HepG2 (cell line): Measurements from ENCODE around the gene TST. TPM values are rescaled to one million over a fixed set of nuclear protein-coding genes. Genes with fewer than 3 reads are reported as not detected.

Experiments used
- ATAC-seq: fragments of 200-7000 bp; cut with Tn5 transposase; 3 replicates; pipeline ENCODE4 v1.9.1; 2020; ENCODE audit warnings: mild to moderate bottlenecking, moderate library complexity
- BruUV-seq: library from RNA; stranded (reverse); fragments of 400-500 nt; replicated peaks from 2 replicates; lab custom pipeline; 2021; lab: Mats Ljungman, UMichigan
- CTCF ChIA-PET: fragments of 300-600 bp; formaldehyde crosslinking; extraction: SDS; loops from one replicate; lab custom pipeline; 2021; ENCODE audit warnings: low total read pairs, inconsistent platforms, low intra/inter-chr PET ratio; lab: Yijun Ruan, JAX
- POLR2A ChIA-PET: fragments of 350-600 bp; sonication (Branson Sonifier 250); formaldehyde crosslinking; loops from one replicate; lab custom pipeline; 2020; ENCODE audit warnings: antibody characterized with exemption, inconsistent platforms; lab: Yijun Ruan, JAX
- DNase-seq: peaks from one replicate; pipeline ENCODE4 v3.0.0-alpha.2; 2015; ENCODE audit warnings: low spot score
- FAIRE-seq: peaks from 3 replicates; lab custom pipeline; 2011; peaks lifted over from hg19 to GRCh38; lab: Jason Lieb, UNC
- H2AFZ ChIP-seq: one replicate; pipeline ENCODE4 v1.6.1; 2011; ENCODE audit warnings: low read length, inconsistent platforms
- H3K27ac ChIP-seq: fragments of 300-600 bp; 3 replicates; pipeline ENCODE4 v1.8.0; 2011; ENCODE audit warnings: mixed run types, mild to moderate bottlenecking, mixed read lengths, low read length, inconsistent platforms; ENCODE audit not compliant: insufficient read depth; ENCODE audit errors: extremely low read length
- H3K27me3 ChIP-seq, 2 experiments: fragments of 200-600 bp in 1 of 2; 2 replicates in 1 of 2; 3 replicates in 1 of 2; pipeline versions ENCODE4 v1.6.0 to v1.8.0; 2011; ENCODE audit warnings: low read length in 2 of 2, mild to moderate bottlenecking in 2 of 2, moderate library complexity in 2 of 2, inconsistent platforms in 1 of 2; ENCODE audit not compliant: insufficient read depth in 2 of 2, control insufficient read depth in 1 of 2
- H3K36me3 ChIP-seq, 2 experiments: fragments of 200-600 bp in 1 of 2; replicated peaks in 1 of 2; 2 replicates in 1 of 2; 3 replicates in 1 of 2; pipeline versions ENCODE4 v1.5.1 to v1.8.0; 2011; ENCODE audit warnings: low read length in 2 of 2, inconsistent platforms in 1 of 2; ENCODE audit not compliant: insufficient read depth in 2 of 2, control insufficient read depth in 1 of 2
- H3K4me1 ChIP-seq: 2 replicates; pipeline ENCODE4 v1.5.1; 2012; ENCODE audit warnings: low read length, inconsistent platforms; ENCODE audit not compliant: insufficient read depth
- H3K4me2 ChIP-seq: 2 replicates; pipeline ENCODE4 v1.6.0; 2011; ENCODE audit warnings: low read depth, low read length, inconsistent platforms
- H3K4me3 ChIP-seq, 3 experiments: fragments of 200-600 bp in 1 of 3; sonication (generic), shearing (Covaris generic) in 1 of 3; replicated peaks in 1 of 3; 2 replicates each; pipeline ENCODE4 v1.5.1; 2011 to 2016; ENCODE audit warnings: low read length in 3 of 3, inconsistent platforms in 2 of 3, low read depth in 2 of 3, mild to moderate bottlenecking in 2 of 3, control low read depth in 1 of 3, mixed read lengths in 1 of 3; ENCODE audit not compliant: insufficient read depth in 1 of 3
- H3K79me2 ChIP-seq: one replicate; pipeline ENCODE4 v1.6.1; 2011; ENCODE audit warnings: low read length, inconsistent platforms; ENCODE audit not compliant: insufficient read depth
- H3K9ac ChIP-seq: 2 replicates; pipeline ENCODE4 v1.6.0; 2011; ENCODE audit warnings: mild to moderate bottlenecking, low read depth, low read length, inconsistent platforms; ENCODE audit not compliant: insufficient read depth
- H3K9me3 ChIP-seq: 2 replicates; pipeline ENCODE4 v1.5.1; 2012; ENCODE audit warnings: mild to moderate bottlenecking, low read length
- H4K20me1 ChIP-seq: 2 replicates; pipeline ENCODE4 v1.6.0; 2011; ENCODE audit warnings: inconsistent platforms, mild to moderate bottlenecking, low read length, moderate library complexity; ENCODE audit not compliant: insufficient read depth
- AGO1 ChIP-seq: fragments of 200-400 bp; formaldehyde crosslinking; IDR thresholded peaks from 2 replicates; pipeline ENCODE4 v1.6.1; 2017; ENCODE audit warnings: mild to moderate bottlenecking, low read depth, low read length, moderate library complexity; ENCODE audit not compliant: poor library complexity, severe bottlenecking
- AGO2 ChIP-seq: fragments of 200-400 bp; formaldehyde crosslinking; optimal IDR thresholded peaks from 2 replicates; pipeline ENCODE3; 2017; ENCODE audit warnings: mild to moderate bottlenecking, low read depth, low read length, moderate library complexity
- BORCS8-MEF2B ChIP-seq: sonication (generic); formaldehyde crosslinking; IDR thresholded peaks from 2 replicates; pipeline ENCODE4 v1.8.0; 2022; ENCODE audit warnings: mild to moderate bottlenecking, missing genetic modification reagents
- CCAR2 ChIP-seq: fragments of 200-400 bp; formaldehyde crosslinking; optimal IDR thresholded peaks from 2 replicates; pipeline ENCODE3; 2018; ENCODE audit warnings: low read depth, mild to moderate bottlenecking, low read length, moderate library complexity
- CCDC6 ChIP-seq: sonication (generic); formaldehyde crosslinking; IDR thresholded peaks from 2 replicates; pipeline ENCODE4 v1.8.1; 2022; ENCODE audit warnings: mild to moderate bottlenecking, missing genetic modification reagents, moderate library complexity
- HCFC1 ChIP-seq: fragments of 150-350 bp; IDR thresholded peaks from 2 replicates; pipeline ENCODE4 v1.6.1; 2014; ENCODE audit warnings: low read depth, low read length
- HNRNPUL1 ChIP-seq: fragments of 200-400 bp; formaldehyde crosslinking; IDR thresholded peaks from 2 replicates; pipeline ENCODE4 v1.6.1; 2017; ENCODE audit warnings: low read depth, mild to moderate bottlenecking, low read length, moderate library complexity
- HOMEZ ChIP-seq: IDR thresholded peaks from 2 replicates; pipeline ENCODE4 v1.6.1; 2016; ENCODE audit warnings: low read depth
- IRF9 ChIP-seq: sonication (generic); formaldehyde crosslinking; IDR thresholded peaks from 2 replicates; pipeline ENCODE4 v1.8.0; 2022; ENCODE audit warnings: missing genetic modification reagents, mild to moderate bottlenecking, borderline replicate concordance
- LCORL ChIP-seq, 2 experiments: fragments of 450-650 bp in 1 of 2; sonication (generic) in 1 of 2; formaldehyde crosslinking in 1 of 2; IDR thresholded peaks; 2 replicates each; pipeline versions ENCODE4 v1.5.0 to v1.6.1; 2017 to 2020; ENCODE audit warnings: antibody characterized with exemption in 1 of 2, missing genetic modification reagents in 1 of 2
- MEF2D ChIP-seq: sonication (generic); formaldehyde crosslinking; IDR thresholded peaks from 2 replicates; pipeline ENCODE4 v1.5.1; 2020; ENCODE audit warnings: mild to moderate bottlenecking, missing genetic modification reagents
- POLR2A ChIP-seq, 2 experiments: IDR thresholded peaks; 2 replicates each; pipeline ENCODE4 v1.6.1; 2011; ENCODE audit warnings: low read depth in 2 of 2, low read length in 2 of 2, mild to moderate bottlenecking in 1 of 2, moderate library complexity in 1 of 2; ENCODE audit not compliant: insufficient read depth in 1 of 2
- REPIN1 ChIP-seq: sonication (generic); formaldehyde crosslinking; IDR thresholded peaks from 2 replicates; pipeline ENCODE4 v1.8.0; 2022; ENCODE audit warnings: missing genetic modification reagents, low read depth, mild to moderate bottlenecking, borderline replicate concordance
- SNAI1 ChIP-seq: sonication (generic); formaldehyde crosslinking; IDR thresholded peaks from 2 replicates; pipeline ENCODE4 v1.5.0; 2020; ENCODE audit warnings: mild to moderate bottlenecking, missing genetic modification reagents, borderline replicate concordance
- SP1 ChIP-seq, 2 experiments: fragments of 450-650 bp in 1 of 2; sonication (generic) in 1 of 2; formaldehyde crosslinking in 1 of 2; IDR thresholded peaks; 2 replicates each; pipeline versions ENCODE4 v1.4.0 to v1.6.1; 2016 to 2020; ENCODE audit warnings: missing genetic modification reagents in 1 of 2
- SRSF9 ChIP-seq: fragments of 200-400 bp; formaldehyde crosslinking; IDR thresholded peaks from 2 replicates; pipeline ENCODE4 v1.6.1; 2018; ENCODE audit warnings: borderline replicate concordance, mild to moderate bottlenecking, low read depth, low read length; ENCODE audit not compliant: insufficient read depth, poor library complexity, severe bottlenecking
- ZBTB20 ChIP-seq: sonication (generic); formaldehyde crosslinking; IDR thresholded peaks from 2 replicates; pipeline ENCODE4 v1.8.1; 2023; ENCODE audit warnings: missing genetic modification reagents, low read depth, mild to moderate bottlenecking, borderline replicate concordance
- ZFP62 ChIP-seq: sonication (generic); formaldehyde crosslinking; IDR thresholded peaks from 2 replicates; pipeline ENCODE4 v1.4.0; 2020; ENCODE audit warnings: missing genetic modification reagents
- ZNF263 ChIP-seq: sonication (generic); formaldehyde crosslinking; IDR thresholded peaks from 2 replicates; pipeline ENCODE4 v1.4.0; 2020; ENCODE audit warnings: missing genetic modification reagents
- ZNF552 ChIP-seq: sonication (generic); formaldehyde crosslinking; IDR thresholded peaks from 2 replicates; pipeline ENCODE4 v1.9.0; 2022; ENCODE audit warnings: missing genetic modification reagents, mild to moderate bottlenecking, borderline replicate concordance
- ZSCAN29 ChIP-seq: sonication (generic); formaldehyde crosslinking; conservative IDR thresholded peaks from 2 replicates; pipeline ENCODE4 v1.4.0; 2020; ENCODE audit warnings: mild to moderate bottlenecking, missing genetic modification reagents
- WGBS: methylation state at CpG from one replicate; pipeline ENCODE4 v1.1.6; 2017; ENCODE audit warnings: low lambda C conversion rate; 5-methylcytosine and 5-hydroxymethylcytosine counted together
- in situ Hi-C: cut with HindIII; loops from 2 replicates; pipeline ENCODE4 v1.10.0; 2017; ENCODE audit warnings: low pct_unique_long_range_greater_than_20kb; ENCODE audit not compliant: extremely low pct_ligation_motif_present
- intact Hi-C: fragments of 100-400 bp; cut with micrococcal nuclease; formaldehyde crosslinking; loops from one replicate; pipeline ENCODE4 v1.10.0; 2022; ENCODE audit not compliant: unreplicated experiment
- polyA plus RNA-seq, 8 experiments: library from polyadenylated mRNA; depleted of rRNA in 3 of 8; stranded (reverse) in 7 of 8; unstranded in 1 of 8; fragments of >200 nt; fragmentation: Illumina TruSeq in 4 of 8; extraction: Trizol in 4 of 8; gene quantifications; 2 replicates each; pipeline versions ENCODE4 v1.2.1 to v1.2.3, GENCODE V29; 2011 to 2016; ENCODE audit warnings: low read depth in 4 of 8, missing spikeins in 1 of 8, mixed read lengths in 1 of 8; ENCODE audit not compliant: insufficient read depth in 1 of 8
- total RNA-seq, 5 experiments: library from RNA; depleted of rRNA; stranded (reverse); fragments of >200 nt; fragmentation: Illumina TruSeq; extraction: Trizol; gene quantifications; 2 replicates each; pipeline ENCODE4 v1.2.3, GENCODE V29; 2016; ENCODE audit warnings: low read depth in 1 of 5

The TST gene
- total and polyA plus RNA-seq, 2 of the 13 experiments (the other 11 are each of a cell fraction or from before 2014, with no cell fraction given): 44.6 to 63.6 TPM

- in situ Hi-C loops: no loop called here
- Histone ChIP-seq H3K27ac (no peak overlapping the region), H2AFZ (no peak overlapping the region), H3K79me2 (no peaks in the 10 kb centered on the region)
- CTCF ChIA-PET: no interaction called here
- TF ChIP-seq MEF2D (CRISPR knock-in tag): no peak
- no peak for TF ChIP-seq SNAI1 (CRISPR knock-in tag)
- TF ChIP-seq CCAR2: no peak
- TF ChIP-seq ZBTB20 (CRISPR knock-in tag): no peak
- no peak for TF ChIP-seq HCFC1
- no peak for TF ChIP-seq SRSF9
- TF ChIP-seq HOMEZ (CRISPR knock-in tag): no peak
- TF ChIP-seq HNRNPUL1: no peak
- no peak for TF ChIP-seq ZFP62 (CRISPR knock-in tag)
- peak; percentile 86 for TF ChIP-seq AGO1
- TF ChIP-seq BORCS8-MEF2B (CRISPR knock-in tag): 0 out of 2 replicates have a peak, but pooled peaks have one; percentile 24
- TF ChIP-seq LCORL (IDR thresholded peaks at IDR 0.05): no peak
- no peak for TF ChIP-seq LCORL (CRISPR knock-in tag; IDR thresholded peaks at IDR 0.05)
- TF ChIP-seq ZSCAN29 (CRISPR knock-in tag): no peak
- peak in 1 of 2 experiments; percentile 21; a peak in 1 of 4 replicates for TF ChIP-seq POLR2A (IDR thresholded peaks at IDR 0.05; ENCODE audit: insufficient read depth in 1 of 2, low read depth in 2 of 2, low read length in 2 of 2)
- no peak for TF ChIP-seq CCDC6 (CRISPR knock-in tag)
- no peak for TF ChIP-seq ZNF263 (CRISPR knock-in tag)
- TF ChIP-seq REPIN1 (CRISPR knock-in tag): 0 out of 2 replicates have a peak, but pooled peaks have one; percentile 26
- TF ChIP-seq SP1 (IDR thresholded peaks at IDR 0.05): no peak
- TF ChIP-seq SP1 (CRISPR knock-in tag; IDR thresholded peaks at IDR 0.05): no peak
- TF ChIP-seq ZNF552 (CRISPR knock-in tag): no peak
- peak; percentile 72 for TF ChIP-seq AGO2
- TF ChIP-seq IRF9 (CRISPR knock-in tag): no peak
- TF ChIP-seq, all 625 proteins: peak for 5
- peaks cover 10% of the 10 kb centered on the region; the same call in 1 of the 2 replicates for H4K20me1 ChIP-seq
- peak; percentile 5; the same call in 1 of the 3 replicates for ATAC-seq
- FAIRE-seq: no peak
- POLR2A ChIA-PET: interaction anchor here (1.2 to 11.4 kb wide), 3 partner anchors 8 to 32 kb away, joined by 4 to 141 read pairs (median 4); partner anchors contain the start of genes MPST and TST
- 92% methylated on average over 12 of the region's 20 CpGs for whole genome bisulfite sequencing
- no peak overlapping the region for H3K9ac ChIP-seq
- no peaks in the 10 kb centered on the region for H3K36me3 ChIP-seq
- intact Hi-C loops: no loop called here
- DNase-seq: no peak
- peaks cover 24% of the 10 kb centered on the region for H3K4me1 ChIP-seq
- no peak overlapping the region for H3K4me3 ChIP-seq
- H3K27me3 ChIP-seq: no peaks in the 10 kb centered on the region; a peak in 1 of 5 replicates
- no peaks in the 10 kb centered on the region for H3K9me3 ChIP-seq
- no peak overlapping the region for H3K4me2 ChIP-seq
- no TSS peak for BruUV-seq
Observed at GRCh38 chr22:37010976-37011375, 8.3 kb downstream of the TST start.
